Natural killer cell (primary cell): ENCODE results near the gene STK16. TPM values are rescaled to one million over a fixed set of nuclear protein-coding genes. Genes with fewer than 3 reads are reported as not detected.

Source experiments
- ATAC-seq, 3 donors: fragments of 150-1000 bp in 2 of 3; fragments of 200-7000 bp in 1 of 3; cut with Tn5 transposase; 1 replicate in 1 of 3; 2 replicates in 2 of 3; pipeline ENCODE4 v1.10.0; 2021; ENCODE audit warnings: mild to moderate bottlenecking in 2 of 3, moderate library complexity in 2 of 3
- DNase-seq, 2 donors: peaks; one replicate each; pipeline versions ENCODE4 v3.0.0 to v3.0.0-alpha.2; 2013 to 2021; ENCODE audit warnings: mixed read lengths in 1 of 2
- H3K27ac ChIP-seq: one replicate; pipeline ENCODE4 v1.5.1; 2013; ENCODE audit warnings: mild to moderate bottlenecking, low read length
- H3K27me3 ChIP-seq: one replicate; pipeline ENCODE4 v1.6.1; 2013; ENCODE audit warnings: low read length; ENCODE audit not compliant: control insufficient read depth, insufficient read depth
- H3K36me3 ChIP-seq: one replicate; pipeline ENCODE4 v1.6.1; 2013; ENCODE audit warnings: low read length; ENCODE audit not compliant: control insufficient read depth, insufficient read depth
- H3K4me1 ChIP-seq: one replicate; pipeline ENCODE4 v1.6.1; 2013; ENCODE audit warnings: low read length; ENCODE audit not compliant: control insufficient read depth, insufficient read depth
- H3K4me3 ChIP-seq: one replicate; pipeline ENCODE4 v1.5.1; 2013; ENCODE audit warnings: low read length
- H3K9me3 ChIP-seq: one replicate; pipeline ENCODE4 v1.6.1; 2013; ENCODE audit warnings: low read length; ENCODE audit not compliant: control insufficient read depth, insufficient read depth
- H3K27ac Mint-ChIP-seq, 2 donors: one replicate each; pipeline ENCODE4 v1.8.0; 2022; ENCODE audit warnings: mild to moderate bottlenecking in 2 of 2, mixed read lengths in 2 of 2, moderate library complexity in 1 of 2
- H3K27me3 Mint-ChIP-seq, 2 donors: one replicate each; pipeline ENCODE4 v1.8.0; 2022; ENCODE audit warnings: low read depth in 2 of 2, mixed read lengths in 2 of 2
- H3K36me3 Mint-ChIP-seq: one replicate; pipeline ENCODE4 v1.8.0; 2022; ENCODE audit warnings: mixed read lengths
- H3K4me1 Mint-ChIP-seq, 2 donors: one replicate each; pipeline ENCODE4 v1.8.0; 2022; ENCODE audit warnings: mixed read lengths in 2 of 2
- H3K4me3 Mint-ChIP-seq: one replicate; pipeline ENCODE4 v1.8.0; 2022; ENCODE audit warnings: mild to moderate bottlenecking, moderate library complexity, mixed read lengths
- H3K9me3 Mint-ChIP-seq, 2 donors: one replicate each; pipeline ENCODE4 v1.8.0; 2022; ENCODE audit warnings: mixed read lengths in 2 of 2
- WGBS: methylation state at CpG from one replicate; pipeline ENCODE4 v1.1.7; 2013; ENCODE audit warnings: missing lambda C conversion rate; ENCODE audit not compliant: insufficient coverage; 5-methylcytosine and 5-hydroxymethylcytosine counted together
- intact Hi-C: fragments of 100-400 bp; cut with micrococcal nuclease; formaldehyde crosslinking; loops from one replicate; pipeline ENCODE4 v1.14.2; 2022
- total RNA-seq, 4 donors: library from RNA; stranded (reverse); fragments of 120-200 nt in 1 of 4; gene quantifications; one replicate each; pipeline versions ENCODE4 v1.2.3 to v1.2.4, GENCODE V29; 2013 to 2022
- TF ChIP-seq, protein P1 (sequence below): fragments of 200-600 bp; IDR thresholded peaks from one replicate; pipeline ENCODE4 v1.8.0; 2022; ENCODE audit warnings: antibody characterized with exemption

The STK16 gene
- total RNA-seq, 3 donors from 2014 or later (not counting 1 experiment from before 2014, with no cell fraction given) = 28.7 to 32.5 (median 32.4) TPM

DNA sequence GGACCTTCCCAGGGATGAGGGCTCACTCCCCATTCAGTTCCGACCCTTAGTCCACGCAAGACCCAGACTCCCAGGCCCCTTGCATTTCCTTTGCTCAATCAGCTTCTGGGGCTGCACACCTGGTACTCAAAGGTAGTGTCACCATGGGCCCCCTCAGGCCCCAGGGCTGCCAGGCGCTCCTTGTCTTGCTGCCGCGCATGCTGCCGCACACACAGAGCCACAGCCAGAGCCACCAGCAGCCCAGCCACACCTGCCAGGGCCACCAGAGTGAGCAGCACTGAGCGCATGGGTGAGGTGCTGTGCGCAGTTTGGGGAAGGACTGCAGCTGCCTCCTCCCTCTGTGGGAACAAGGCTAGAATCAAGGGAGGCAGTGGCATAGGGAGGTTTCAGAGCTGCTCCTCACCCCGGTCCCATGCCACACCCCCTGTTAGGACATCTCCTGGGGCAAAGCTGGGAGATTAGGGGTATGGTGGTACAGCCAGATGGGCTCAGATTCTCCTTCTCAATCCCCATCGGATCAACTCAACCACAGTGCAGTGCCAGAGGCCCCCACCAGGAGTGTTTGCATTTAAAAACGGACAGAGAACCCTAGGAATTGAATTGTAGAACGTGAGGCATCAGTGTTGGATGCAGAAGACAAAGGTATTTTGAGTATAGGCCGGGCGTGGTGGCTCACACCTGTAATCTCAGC, 52.6 kb downstream of the STK16 start:
- peak overlapping the region in 1 of 2 donors; percentile 13 for H3K27ac Mint-ChIP-seq
- no peaks in the 10 kb centered on the region for H3K36me3 Mint-ChIP-seq
- H3K27me3 Mint-ChIP-seq = peaks cover 12 to 16% of the 10 kb centered on the region in 2 donors
- ATAC-seq = no peak
- intact Hi-C loops = loop anchor here (1.0 kb wide), 2 partner anchors 138 to 240 kb away; partner anchors contain the start of gene NHEJ1
- no peak overlapping the region for H3K4me3 Mint-ChIP-seq
- 87% methylated on average over 14 of the region's 14 CpGs for WGBS
- Histone ChIP-seq H3K9me3 (no peaks in the 10 kb centered on the region), H3K27me3 (peaks cover 10% of the 10 kb centered on the region), H3K36me3 (no peaks in the 10 kb centered on the region), H3K4me3 (no peak overlapping the region), H3K27ac (no peak overlapping the region), H3K4me1 (peaks cover 14% of the 10 kb centered on the region)
- no peaks in the 10 kb centered on the region for H3K9me3 Mint-ChIP-seq
- TF ChIP-seq, protein P1, sequence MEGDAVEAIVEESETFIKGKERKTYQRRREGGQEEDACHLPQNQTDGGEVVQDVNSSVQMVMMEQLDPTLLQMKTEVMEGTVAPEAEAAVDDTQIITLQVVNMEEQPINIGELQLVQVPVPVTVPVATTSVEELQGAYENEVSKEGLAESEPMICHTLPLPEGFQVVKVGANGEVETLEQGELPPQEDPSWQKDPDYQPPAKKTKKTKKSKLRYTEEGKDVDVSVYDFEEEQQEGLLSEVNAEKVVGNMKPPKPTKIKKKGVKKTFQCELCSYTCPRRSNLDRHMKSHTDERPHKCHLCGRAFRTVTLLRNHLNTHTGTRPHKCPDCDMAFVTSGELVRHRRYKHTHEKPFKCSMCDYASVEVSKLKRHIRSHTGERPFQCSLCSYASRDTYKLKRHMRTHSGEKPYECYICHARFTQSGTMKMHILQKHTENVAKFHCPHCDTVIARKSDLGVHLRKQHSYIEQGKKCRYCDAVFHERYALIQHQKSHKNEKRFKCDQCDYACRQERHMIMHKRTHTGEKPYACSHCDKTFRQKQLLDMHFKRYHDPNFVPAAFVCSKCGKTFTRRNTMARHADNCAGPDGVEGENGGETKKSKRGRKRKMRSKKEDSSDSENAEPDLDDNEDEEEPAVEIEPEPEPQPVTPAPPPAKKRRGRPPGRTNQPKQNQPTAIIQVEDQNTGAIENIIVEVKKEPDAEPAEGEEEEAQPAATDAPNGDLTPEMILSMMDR = no peak
- peaks cover 6 to 17% of the 10 kb centered on the region in 2 donors for H3K4me1 Mint-ChIP-seq
- peak in 1 of 2 donors; percentile 14 for DNase-seq

- peak; percentile 89 to 92 for DNase-seq
Observed at GRCh38 chr2:219298759-219299371, 53.6 kb downstream of the STK16 start.

DNA sequence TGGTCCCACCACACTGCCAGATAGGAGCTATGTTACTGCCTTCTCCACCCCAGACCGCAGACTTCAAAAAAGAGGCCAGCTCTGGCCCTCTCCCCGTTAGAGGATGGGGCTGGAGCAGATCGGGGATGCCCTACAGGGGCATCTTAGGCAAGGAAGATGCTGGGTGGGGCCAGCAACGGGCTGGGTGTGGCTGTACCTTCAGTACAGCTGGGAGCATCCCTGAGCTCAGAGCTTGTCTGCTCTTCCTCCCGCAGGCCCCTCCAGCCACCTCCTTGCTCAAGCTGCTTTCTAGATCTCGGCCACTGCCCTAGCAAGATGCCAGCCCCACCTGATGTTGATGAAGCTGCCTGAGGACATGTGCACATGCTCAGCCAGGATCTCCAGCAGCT, 54.1 kb downstream of the STK16 start:
- peaks cover 12% of the 10 kb centered on the region for H3K27me3 ChIP-seq
- peaks cover 2 to 7% of the 10 kb centered on the region in 2 donors for H3K4me1 Mint-ChIP-seq
- no peak overlapping the region for H3K4me3 ChIP-seq
- H3K9me3 ChIP-seq = no peaks in the 10 kb centered on the region
- TF ChIP-seq, protein P1 = no peak
- H3K4me3 Mint-ChIP-seq = no peak overlapping the region
- DNase-seq (peak in 1 of 2 donors; percentile 15), ATAC-seq (no peak)
- no peak overlapping the region for H3K27ac ChIP-seq
- H3K36me3 Mint-ChIP-seq = no peaks in the 10 kb centered on the region
- H3K9me3 Mint-ChIP-seq = no peaks in the 10 kb centered on the region
- peaks cover 12% of the 10 kb centered on the region for H3K4me1 ChIP-seq
- no peaks in the 10 kb centered on the region for H3K36me3 ChIP-seq
- intact Hi-C loops = no loop called here
- H3K27me3 Mint-ChIP-seq = peaks cover 16 to 19% of the 10 kb centered on the region in 2 donors
- H3K27ac Mint-ChIP-seq = no peak overlapping the region
- 82% methylated on average over 6 of the region's 6 CpGs for WGBS

More at GRCh38 chr2:219298759-219299371, 53.6 kb downstream of the STK16 start:
- Histone ChIP-seq H3K9me3 (no peaks in the 10 kb centered on the region), H3K27me3 (peaks cover 12% of the 10 kb centered on the region), H3K4me1 (peaks cover 14% of the 10 kb centered on the region), H3K36me3 (no peaks in the 10 kb centered on the region), H3K4me3 (no peak overlapping the region), H3K27ac (no peak overlapping the region)
- Mint-ChIP-seq H3K36me3 (no peaks in the 10 kb centered on the region), H3K27ac (no peak overlapping the region), H3K27me3 (peaks cover 16 to 19% of the 10 kb centered on the region in 2 donors), H3K4me1 (peaks cover 6 to 12% of the 10 kb centered on the region in 2 donors), H3K4me3 (no peak overlapping the region), H3K9me3 (no peaks in the 10 kb centered on the region)
- TF ChIP-seq, protein P1 = peak; percentile 96
- intact Hi-C loops = loop anchor here (1.0 kb wide), 2 partner anchors 139 to 241 kb away; partner anchors contain the start of gene NHEJ1
- 27% methylated on average over 15 of the region's 15 CpGs for WGBS
- ATAC-seq = peak; percentile 68 to 79 (median 73)

Other genes with a start within 250 kb of the STK16 start
- not detected for gene CFAP65, start 204.0 kb upstream of the STK16 start, total RNA-seq
- gene IHH, start 184.6 kb upstream of the STK16 start, total RNA-seq = not detected
- 10 to 100 TPM in 2 of 3 donors, 1 to 10 TPM in 1; 9.9 to 12.7 (median 11.0) TPM for gene NHEJ1, start 84.7 kb upstream of the STK16 start, total RNA-seq
- 1 to 10 TPM in 1 of 3 donors, under 1 TPM in 2; 0.48 to 1.1 (median 0.89) TPM for gene SLC23A3, start 75.5 kb upstream of the STK16 start, total RNA-seq
- gene CNPPD1, start 68.6 kb upstream of the STK16 start, total RNA-seq = 10 to 100 TPM; 64.4 to 72.4 (median 64.8) TPM
- 10 to 100 TPM; 77.0 to 81.9 (median 79.0) TPM for gene RETREG2, start 67.2 kb upstream of the STK16 start, total RNA-seq
- 10 to 100 TPM; 67.6 to 84.0 (median 83.4) TPM for gene ZFAND2B, start 38.7 kb upstream of the STK16 start, total RNA-seq
- gene ABCB6, start 26.5 kb upstream of the STK16 start, total RNA-seq = 1 to 10 TPM in 2 of 3 donors, under 1 TPM in 1; 0.93 to 3.4 (median 1.9) TPM
- gene ATG9A, start 15.8 kb upstream of the STK16 start, total RNA-seq = 100 to 1,000 TPM in 2 of 3 donors, 10 to 100 TPM in 1; 98.1 to 110 (median 108) TPM
- 100 to 1,000 TPM; 100 to 148 (median 117) TPM for gene ANKZF1, start 15.7 kb upstream of the STK16 start, total RNA-seq
- gene GLB1L, start within 50 bp of the STK16 start, total RNA-seq = 1 to 10 TPM; 4.3 to 7.7 (median 4.5) TPM
- not detected for gene TUBA4B, start 7.8 kb downstream of the STK16 start, total RNA-seq
- 100 to 1,000 TPM; 145 to 188 (median 146) TPM for gene TUBA4A, start 8.4 kb downstream of the STK16 start, total RNA-seq
- 100 to 1,000 TPM in 1 of 3 donors, 10 to 100 TPM in 2; 70.3 to 108 (median 98.3) TPM for gene DNAJB2, start 33.9 kb downstream of the STK16 start, total RNA-seq
- under 1 TPM in 2 of 3 donors, not detected in 1; 0.23 to 0.35 TPM for gene PTPRN, start 63.9 kb downstream of the STK16 start, total RNA-seq
- gene RESP18, start 87.3 kb downstream of the STK16 start, total RNA-seq = not detected
- 100 to 1,000 TPM in 2 of 3 donors, 10 to 100 TPM in 1; 97.8 to 112 (median 103) TPM for gene DNPEP, start 142.4 kb downstream of the STK16 start, total RNA-seq
- gene DES, start 172.9 kb downstream of the STK16 start, total RNA-seq = not detected
- gene SPEG, start 189.4 kb downstream of the STK16 start, total RNA-seq = 1 to 10 TPM in 2 of 3 donors, under 1 TPM in 1; 0.35 to 1.5 (median 1.2) TPM